Liver (tissue), 9 donors: ENCODE data around the gene C8B. TPM values are rescaled to one million over a fixed set of nuclear protein-coding genes. Genes with fewer than 3 reads are reported as not detected.
A peak's percentile ranks its signal among the peaks of the same experiment; 100 is the strongest.

Experiments
- DNase-seq: peaks from one replicate; pipeline ENCODE4 v3.0.0-alpha.2; 2017; ENCODE audit warnings: low spot score
- H3K27ac ChIP-seq, 2 donors: one replicate each; pipeline ENCODE4 v1.7.0; 2013; ENCODE audit warnings: inconsistent platforms in 2 of 2, low read length in 2 of 2, control low read depth in 1 of 2, low read depth in 1 of 2, mild to moderate bottlenecking in 1 of 2
- H3K27me3 ChIP-seq, 4 donors: one replicate each; pipeline versions ENCODE4 v1.6.1 to v1.7.0; 2013; ENCODE audit warnings: low read length in 3 of 4, inconsistent platforms in 1 of 4, mild to moderate bottlenecking in 1 of 4, moderate library complexity in 1 of 4; ENCODE audit not compliant: control insufficient read depth in 4 of 4, insufficient read depth in 4 of 4
- H3K36me3 ChIP-seq, 4 donors: one replicate each; pipeline versions ENCODE4 v1.6.1 to v1.7.0; 2013; ENCODE audit warnings: low read length in 3 of 4, mild to moderate bottlenecking in 3 of 4, low read depth in 1 of 4, moderate library complexity in 1 of 4; ENCODE audit not compliant: control insufficient read depth in 4 of 4, insufficient read depth in 3 of 4
- H3K4me1 ChIP-seq, 4 donors: one replicate each; pipeline versions ENCODE4 v1.6.1 to v1.7.0; 2013; ENCODE audit warnings: low read length in 3 of 4, mild to moderate bottlenecking in 3 of 4, moderate library complexity in 1 of 4; ENCODE audit not compliant: control insufficient read depth in 4 of 4, insufficient read depth in 4 of 4
- H3K4me3 ChIP-seq, 3 donors: one replicate each; pipeline versions ENCODE4 v1.6.1 to v1.7.0; 2013; ENCODE audit warnings: low read length in 3 of 3, control low read depth in 1 of 3, low read depth in 1 of 3, mild to moderate bottlenecking in 1 of 3
- H3K9ac ChIP-seq, 2 donors: one replicate each; pipeline ENCODE4 v1.7.0; 2013; ENCODE audit warnings: low read length in 2 of 2, mild to moderate bottlenecking in 2 of 2, moderate library complexity in 2 of 2, control low read depth in 1 of 2, low read depth in 1 of 2
- H3K9me3 ChIP-seq, 4 donors: one replicate each; pipeline versions ENCODE4 v1.6.1 to v1.7.0; 2013; ENCODE audit warnings: low read length in 3 of 4; ENCODE audit not compliant: control insufficient read depth in 4 of 4
- ATF3 ChIP-seq: IDR thresholded peaks from 2 replicates; pipeline ENCODE4 v1.6.1; 2016; ENCODE audit warnings: antibody characterized with exemption
- CTCF ChIP-seq: fragments of 150-350 bp; IDR thresholded peaks from 2 replicates; pipeline ENCODE4 v1.5.1; 2017; ENCODE audit warnings: improper control_type of control experiment, low read depth, low read length; ENCODE audit not compliant: missing input control
- EGR1 ChIP-seq, 2 donors: IDR thresholded peaks; 2 replicates each; pipeline ENCODE4 v1.6.1; 2016 to 2018; ENCODE audit warnings: antibody characterized with exemption in 2 of 2, low read depth in 2 of 2
- FOXA1 ChIP-seq: IDR thresholded peaks from 2 replicates; pipeline ENCODE4 v1.6.1; 2016; ENCODE audit warnings: antibody characterized with exemption
- FOXA2 ChIP-seq: IDR thresholded peaks from 2 replicates; pipeline ENCODE4 v1.6.1; 2016; ENCODE audit warnings: antibody characterized with exemption
- GABPA ChIP-seq, 2 donors: IDR thresholded peaks in 1 of 2; conservative IDR thresholded peaks in 1 of 2; 2 replicates each; pipeline ENCODE4 v1.6.1; 2016; ENCODE audit warnings: antibody characterized with exemption in 2 of 2, mild to moderate bottlenecking in 1 of 2, moderate library complexity in 1 of 2
- HNF4A ChIP-seq, 2 donors: conservative IDR thresholded peaks; 2 replicates each; pipeline ENCODE4 v1.6.1; 2016; ENCODE audit warnings: antibody characterized with exemption in 2 of 2, mild to moderate bottlenecking in 2 of 2
- HNF4G ChIP-seq: IDR thresholded peaks from 2 replicates; pipeline ENCODE4 v1.6.1; 2016; ENCODE audit warnings: antibody characterized with exemption
- JUND ChIP-seq, 2 donors: IDR thresholded peaks; 2 replicates each; pipeline ENCODE4 v1.6.1; 2016; ENCODE audit warnings: antibody characterized with exemption in 2 of 2
- MAX ChIP-seq: IDR thresholded peaks from 2 replicates; pipeline ENCODE4 v1.6.1; 2016; ENCODE audit warnings: antibody characterized with exemption
- RAD21 ChIP-seq, 2 donors: IDR thresholded peaks; 2 replicates each; pipeline ENCODE4 v1.6.1; 2016; ENCODE audit warnings: antibody characterized with exemption in 2 of 2, mild to moderate bottlenecking in 2 of 2
- REST ChIP-seq: IDR thresholded peaks from 2 replicates; pipeline ENCODE4 v1.6.1; 2016; ENCODE audit warnings: antibody characterized with exemption, mild to moderate bottlenecking
- RXRA ChIP-seq, 2 donors: IDR thresholded peaks; 2 replicates each; pipeline ENCODE4 v1.6.1; 2017 to 2018; ENCODE audit warnings: antibody characterized with exemption in 2 of 2, mild to moderate bottlenecking in 1 of 2
- SP1 ChIP-seq: IDR thresholded peaks from 2 replicates; pipeline ENCODE4 v1.6.1; 2018; ENCODE audit warnings: antibody characterized with exemption, mild to moderate bottlenecking
- TAF1 ChIP-seq: conservative IDR thresholded peaks from 2 replicates; pipeline ENCODE4 v1.6.1; 2016; ENCODE audit warnings: antibody characterized with exemption, mild to moderate bottlenecking
- YY1 ChIP-seq: IDR thresholded peaks from 2 replicates; pipeline ENCODE4 v1.6.1; 2016; ENCODE audit warnings: antibody characterized with exemption, mild to moderate bottlenecking
- ZBTB33 ChIP-seq: IDR thresholded peaks from 2 replicates; pipeline ENCODE4 v1.6.1; 2016; ENCODE audit warnings: antibody characterized with exemption
- WGBS: extraction: QIAGEN DNeasy Blood & Tissue Kit; methylation state at CpG from one replicate; pipeline ENCODE4 v1.1.7; 2013; 5-methylcytosine and 5-hydroxymethylcytosine counted together
- polyA plus RNA-seq, 2 donors: library from polyadenylated mRNA; stranded (reverse) in 1 of 2; unstranded in 1 of 2; fragments of 200-250 nt in 1 of 2; fragments of >200 nt in 1 of 2; fragmentation: Nextera tagmentation in 1 of 2; extraction: Ambion mirVana in 1 of 2; gene quantifications; one replicate each; pipeline versions ENCODE4 v1.2.1 to v1.2.3, GENCODE V29; 2013 to 2015
- total RNA-seq, 2 donors: library from RNA; depleted of rRNA; stranded (reverse); fragments of >200 nt; gene quantifications; one replicate each; pipeline ENCODE4 v1.2.3, GENCODE V29; 2014
- donor health status: healthy.
- donor health status: healthy.
- donor health status: healthy.
- donor health status: healthy.
- donor health status: healthy.

Gene C8B
- total and polyA plus RNA-seq, 4 donors, result 151 to 703 (median 356) TPM

GRCh38 chr1:56897150-56898004, 68.4 kb downstream of the C8B start:
- DNase-seq, result no peak
- no peaks in the 10 kb centered on the region for H3K27me3 ChIP-seq
- H3K4me1 ChIP-seq, result peaks cover 9 to 65% (median 26%) of the 10 kb centered on the region in 4 donors
- H3K36me3 ChIP-seq, result peaks cover 0 to 24% (median 1%) of the 10 kb centered on the region in 4 donors
- peak overlapping the region in 1 of 2 donors; percentile 47 for H3K9ac ChIP-seq
- no peak overlapping the region for H3K4me3 ChIP-seq
- WGBS, result 21% methylated on average over 6 of the region's 6 CpGs
- H3K9me3 ChIP-seq, result no peaks in the 10 kb centered on the region
- peak overlapping the region; percentile 60 to 87 for H3K27ac ChIP-seq
- TF ChIP-seq TAF1 (no peak), CTCF (no peak), FOXA1 (no peak), ZBTB33 (peak; percentile 24), HNF4G (peak; percentile 24), FOXA2 (no peak), YY1 (peak; percentile 47), SP1 (peak; percentile 41), HNF4A (conservative IDR thresholded peaks at IDR 0.05) (peak; percentile 40 to 57), JUND (IDR thresholded peaks at IDR 0.05) (peak; percentile 25 to 27), RAD21 (IDR thresholded peaks at IDR 0.05) (peak in 1 of 2 donors; percentile 44)

- H3K4me3 ChIP-seq, result no peak overlapping the region
- no peaks in the 10 kb centered on the region for H3K9me3 ChIP-seq
- H3K4me1 ChIP-seq, result peaks cover 11 to 49% (median 25%) of the 10 kb centered on the region in 4 donors
- peaks cover 0 to 27% (median 4%) of the 10 kb centered on the region in 4 donors for H3K36me3 ChIP-seq
- DNase-seq, result no peak
- H3K27me3 ChIP-seq, result no peaks in the 10 kb centered on the region
- H3K27ac ChIP-seq, result peak overlapping the region; percentile 54 to 55
- no peak overlapping the region for H3K9ac ChIP-seq
- TF ChIP-seq MAX (peak; percentile 56), ATF3 (no peak), YY1 (peak; percentile 76), RXRA (IDR thresholded peaks at IDR 0.05) (peak in 1 of 2 donors; percentile 50), HNF4G (peak; percentile 39), HNF4A (conservative IDR thresholded peaks at IDR 0.05) (peak; percentile 70), SP1 (peak; percentile 47), EGR1 (IDR thresholded peaks at IDR 0.05; ENCODE audit: low read depth in 2 of 2) (no peak), FOXA2 (no peak), FOXA1 (no peak), RAD21 (IDR thresholded peaks at IDR 0.05) (peak; percentile 19 to 40), JUND (IDR thresholded peaks at IDR 0.05) (peak in 1 of 2 donors; percentile 28), REST (peak; percentile 33), TAF1 (no peak), ZBTB33 (peak; percentile 24), GABPA (IDR thresholded peaks at IDR 0.05 in 1 of 2, conservative IDR thresholded peaks at IDR 0.05 in 1 of 2) (no peak), CTCF (no peak)
Measured at GRCh38 chr1:56894014-56894413, 71.8 kb downstream of the C8B start.
